Measurements from ENCODE around the gene JAML.
"Not testable (repeated sequence)": the region's sequence is repeated elsewhere in the genome, so short reads cannot be mapped to it uniquely, and the experiment has no call there.

Gene JAML

DNA sequence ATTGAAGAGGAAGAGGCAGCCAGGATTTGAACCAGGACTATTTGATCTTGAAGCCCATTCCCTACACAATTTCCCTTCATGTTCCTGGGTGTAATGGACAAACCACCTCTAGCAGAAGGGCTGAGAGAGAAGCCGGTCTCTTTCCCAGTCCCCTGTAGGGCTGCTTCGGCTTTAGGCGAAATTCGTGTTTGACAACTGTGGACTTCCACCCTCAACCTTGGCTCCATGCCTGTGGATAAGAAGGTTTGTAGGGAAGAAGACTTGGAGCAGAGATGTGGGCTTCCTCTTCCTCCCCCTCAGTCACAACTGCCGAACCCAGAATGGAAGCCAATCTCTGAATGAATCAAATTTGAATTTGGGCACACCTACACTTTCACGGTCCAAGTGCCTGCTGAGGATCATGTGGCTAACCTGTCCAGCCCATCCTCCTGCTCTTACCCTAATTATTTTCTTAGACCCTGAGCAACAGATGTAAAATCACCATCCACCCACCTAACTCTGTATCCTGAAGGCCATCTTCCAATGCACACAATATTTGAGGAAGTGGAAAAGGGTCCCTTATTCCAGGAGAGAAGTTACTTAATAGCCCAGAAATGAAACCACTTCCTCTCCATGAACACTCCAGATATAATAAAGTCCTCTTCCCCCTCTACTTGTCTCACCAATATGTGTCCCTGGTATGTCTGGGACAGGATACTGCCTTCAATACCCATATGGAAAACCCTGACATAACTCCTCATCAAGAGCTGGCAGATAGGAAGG, 38.3 kb downstream of the JAML start:
- Histone ChIP-seq H3K9me3 (ENCODE audit: low read depth, low read length) (no peaks in the 10 kb centered on the region), H3K9ac (ENCODE audit: insufficient read length) (no peak overlapping the region), H3K4me3 (no peak overlapping the region), H3K36me3 (ENCODE audit: insufficient read depth, low read length) (no peaks in the 10 kb centered on the region), H3K27ac (no peak overlapping the region)
- no peak for TF ChIP-seq FOXP2 (optimal IDR thresholded peaks at IDR 0.05; ENCODE audit: control extremely low read depth, extremely low read length, insufficient read depth)
- no peak for TF ChIP-seq POLR2AphosphoS5 (IDR thresholded peaks at IDR 0.05; ENCODE audit: borderline replicate concordance, low read depth, low read length)
- TF ChIP-seq EZH2 (IDR thresholded peaks at IDR 0.05), result no peak
- no peak for DNase-seq (ENCODE audit: low read depth, low spot score)

DNA sequence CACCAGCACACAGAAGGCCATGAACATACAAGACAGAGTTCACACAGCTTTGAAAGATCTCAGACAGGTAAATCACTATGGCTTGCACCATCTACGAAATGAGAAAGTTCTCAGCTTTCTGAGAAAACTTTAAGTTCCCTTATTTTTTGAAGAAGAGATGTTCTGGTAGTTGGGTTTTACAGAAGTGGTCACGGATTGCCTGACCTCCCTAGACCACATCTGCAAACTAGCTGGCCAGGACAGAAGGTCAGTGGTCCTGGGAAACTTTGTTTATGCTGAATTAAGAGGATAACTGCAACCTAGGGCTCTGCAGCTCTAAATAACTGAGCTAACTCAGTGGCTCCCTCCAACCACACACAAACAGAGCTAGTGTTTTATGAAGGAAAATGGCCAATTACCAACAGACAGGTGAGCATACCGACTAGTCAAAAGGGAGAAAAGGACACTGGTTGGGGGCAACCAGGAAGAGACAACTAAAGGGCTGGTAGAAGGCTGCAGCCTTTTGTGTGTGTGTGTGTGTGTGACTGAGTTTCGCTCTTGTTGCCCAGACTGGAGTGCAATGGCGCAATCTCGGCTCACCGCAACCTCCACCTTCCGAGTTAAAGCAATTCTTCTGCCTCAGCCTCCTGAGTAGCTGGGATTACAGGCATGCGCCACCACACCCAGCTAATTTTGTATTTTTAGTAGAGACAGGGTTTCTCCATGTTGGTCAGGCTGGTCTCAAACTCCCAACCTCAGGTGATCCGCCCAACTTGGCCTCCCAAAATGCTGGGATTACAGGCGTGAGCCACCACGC, 39.8 kb downstream of the JAML start:
- no peaks in the 10 kb centered on the region for H3K9me3 ChIP-seq (ENCODE audit: low read depth, low read length)
- no peak overlapping the region for H3K27ac ChIP-seq
- no peak overlapping the region for H3K4me3 ChIP-seq
- H3K36me3 ChIP-seq (ENCODE audit: insufficient read depth, low read length), result no peaks in the 10 kb centered on the region
- no peak for TF ChIP-seq EZH2 (IDR thresholded peaks at IDR 0.05)
- no peak for TF ChIP-seq FOXP2 (optimal IDR thresholded peaks at IDR 0.05; ENCODE audit: control extremely low read depth, extremely low read length, insufficient read depth)
- no peak for TF ChIP-seq POLR2AphosphoS5 (IDR thresholded peaks at IDR 0.05; ENCODE audit: borderline replicate concordance, low read depth, low read length)
- H3K9ac ChIP-seq (ENCODE audit: insufficient read length), result no peak overlapping the region
- DNase-seq (ENCODE audit: low read depth, low spot score), result no peak

DNA sequence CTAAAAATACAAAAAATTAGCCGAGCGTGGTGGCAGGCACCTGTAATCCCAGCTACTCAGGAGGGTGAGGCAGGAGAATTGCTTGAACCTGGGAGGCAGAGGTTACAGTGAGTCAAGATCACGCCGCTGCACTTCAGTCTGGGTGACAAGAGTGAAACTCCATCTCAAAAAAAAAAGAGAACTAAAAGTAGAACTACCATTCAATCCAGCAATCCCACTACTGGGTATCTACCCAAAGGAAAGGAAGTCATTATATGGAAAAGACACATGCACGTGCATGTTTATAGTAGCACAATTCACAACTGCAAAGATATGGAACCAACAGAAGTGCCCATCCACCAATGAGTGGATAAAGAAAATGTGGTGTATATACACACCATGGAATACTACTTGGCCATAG, 41.1 kb downstream of the JAML start:
- H3K36me3 ChIP-seq (ENCODE audit: insufficient read depth, low read length); H3K9ac ChIP-seq (ENCODE audit: insufficient read length); H3K27ac ChIP-seq; H3K9me3 ChIP-seq (ENCODE audit: low read depth, low read length); DNase-seq (ENCODE audit: low read depth, low spot score); H3K4me3 ChIP-seq: not testable (repeated sequence)

DNA sequence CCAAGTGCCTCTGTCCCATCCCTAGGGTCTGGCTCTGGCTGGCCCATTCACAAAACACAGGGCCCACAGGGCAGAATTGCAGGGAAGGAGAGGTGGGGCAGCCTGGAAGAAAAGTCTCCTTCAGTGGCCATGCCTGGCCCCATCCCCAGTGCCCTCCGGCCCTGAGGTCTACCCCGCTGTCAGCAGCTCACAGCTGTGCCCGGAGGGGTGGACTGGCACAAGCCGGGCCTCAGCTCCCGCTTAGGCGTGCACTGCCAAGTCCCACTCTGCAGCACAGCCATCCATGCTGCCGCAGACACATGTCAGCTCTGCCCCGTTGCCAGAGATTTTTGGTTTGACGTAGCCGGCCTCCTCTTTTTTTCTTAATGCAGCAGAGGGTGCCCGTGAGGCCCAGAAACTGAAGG, 44.5 kb downstream of the JAML start:
- Histone ChIP-seq H3K36me3 (ENCODE audit: insufficient read depth, low read length) (no peaks in the 10 kb centered on the region), H3K9me3 (ENCODE audit: low read depth, low read length) (no peaks in the 10 kb centered on the region), H3K4me3 (no peak overlapping the region), H3K27ac (no peak overlapping the region), H3K9ac (ENCODE audit: insufficient read length) (no peak overlapping the region)
- TF ChIP-seq FOXP2 (optimal IDR thresholded peaks at IDR 0.05; ENCODE audit: control extremely low read depth, extremely low read length, insufficient read depth), result no peak
- no peak for TF ChIP-seq EZH2 (IDR thresholded peaks at IDR 0.05)
- no peak for TF ChIP-seq POLR2AphosphoS5 (IDR thresholded peaks at IDR 0.05; ENCODE audit: borderline replicate concordance, low read depth, low read length)
- no peak for DNase-seq (ENCODE audit: low read depth, low spot score)

DNA sequence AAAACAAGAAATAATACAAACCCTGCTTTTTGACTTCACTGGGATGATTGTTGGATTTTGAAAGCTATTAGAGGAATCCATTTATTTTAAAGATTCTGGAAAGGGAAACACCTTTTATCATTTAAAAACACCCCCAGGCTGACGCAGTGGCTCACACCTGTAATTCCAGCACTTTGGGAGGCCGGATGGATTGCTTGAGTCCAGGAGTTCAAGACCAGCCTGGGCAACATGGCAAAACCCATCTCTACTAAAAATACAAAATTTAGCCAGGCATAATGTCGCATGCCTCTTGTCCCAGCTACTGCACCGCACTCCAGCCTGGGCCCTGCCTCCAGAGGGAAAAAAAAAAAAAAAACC, 48.1 kb downstream of the JAML start:
- Histone ChIP-seq H3K27ac (no peak overlapping the region), H3K36me3 (ENCODE audit: insufficient read depth, low read length) (no peaks in the 10 kb centered on the region), H3K9ac (ENCODE audit: insufficient read length) (no peak overlapping the region), H3K4me3 (no peak overlapping the region), H3K9me3 (ENCODE audit: low read depth, low read length) (no peaks in the 10 kb centered on the region)
- no peak for DNase-seq (ENCODE audit: low read depth, low spot score)
- no peak for TF ChIP-seq EZH2 (IDR thresholded peaks at IDR 0.05)
- no peak for TF ChIP-seq POLR2AphosphoS5 (IDR thresholded peaks at IDR 0.05; ENCODE audit: borderline replicate concordance, low read depth, low read length)
- no peak for TF ChIP-seq FOXP2 (optimal IDR thresholded peaks at IDR 0.05; ENCODE audit: control extremely low read depth, extremely low read length, insufficient read depth)

DNA sequence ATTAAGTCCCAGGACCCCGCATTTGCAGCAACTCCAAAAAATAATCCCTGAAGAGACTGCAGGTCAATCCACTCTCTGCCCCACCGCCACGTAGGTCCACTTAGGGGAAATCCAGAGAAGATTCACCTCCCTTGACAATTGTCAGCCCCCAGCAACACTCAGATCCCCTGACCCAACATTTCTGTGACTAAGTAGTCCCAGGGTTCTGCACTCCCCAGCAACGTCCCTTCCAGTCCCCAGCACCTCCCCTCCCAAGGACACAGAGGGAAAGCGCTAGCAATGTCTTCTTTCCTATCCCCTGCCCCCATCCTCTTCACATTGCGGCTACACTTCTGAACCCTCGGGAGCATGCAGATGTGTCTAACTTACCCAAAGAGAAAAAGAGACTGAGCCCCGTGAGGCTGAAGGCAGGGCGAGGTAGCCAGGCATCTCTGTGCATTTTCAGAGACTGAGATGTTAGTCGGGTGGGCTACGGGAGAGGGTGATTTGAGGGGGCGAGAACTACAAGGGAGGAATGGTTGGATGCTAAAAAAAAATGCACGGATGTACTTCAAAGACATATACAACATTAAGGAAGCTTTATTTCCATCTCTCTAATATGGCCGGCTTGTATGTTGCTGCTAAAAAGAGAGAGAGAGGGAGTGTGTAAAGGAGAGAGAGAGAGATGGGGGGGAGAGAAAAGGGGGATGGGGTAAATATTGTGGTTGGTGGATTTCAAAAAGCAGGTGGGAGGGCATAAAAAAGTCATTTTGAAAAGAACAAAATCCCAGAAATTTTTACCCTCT, 48.6 kb downstream of the JAML start, which contains the start of gene SCN2B:
Gene SCN2B, minus strand, starts transcription at position 647 of the 785 bp plus-strand sequence. Its CDS starts 208 bp downstream, at position 439.
- no peak for DNase-seq (ENCODE audit: low read depth, low spot score)
- Histone ChIP-seq H3K9ac (ENCODE audit: insufficient read length) (no peak within 1 kb of the TSS), H3K4me3 (no peak within 1 kb of the TSS), H3K9me3 (ENCODE audit: low read depth, low read length) (no peaks in the 10 kb centered on the region), H3K36me3 (ENCODE audit: insufficient read depth, low read length) (no peaks in the 10 kb centered on the region), H3K27ac (no peak within 1 kb of the TSS)
- TF ChIP-seq POLR2AphosphoS5 (IDR thresholded peaks at IDR 0.05; ENCODE audit: borderline replicate concordance, low read depth, low read length) (no peak), FOXP2 (optimal IDR thresholded peaks at IDR 0.05; ENCODE audit: control extremely low read depth, extremely low read length, insufficient read depth) (no peak), EZH2 (IDR thresholded peaks at IDR 0.05) (no peak)

DNA sequence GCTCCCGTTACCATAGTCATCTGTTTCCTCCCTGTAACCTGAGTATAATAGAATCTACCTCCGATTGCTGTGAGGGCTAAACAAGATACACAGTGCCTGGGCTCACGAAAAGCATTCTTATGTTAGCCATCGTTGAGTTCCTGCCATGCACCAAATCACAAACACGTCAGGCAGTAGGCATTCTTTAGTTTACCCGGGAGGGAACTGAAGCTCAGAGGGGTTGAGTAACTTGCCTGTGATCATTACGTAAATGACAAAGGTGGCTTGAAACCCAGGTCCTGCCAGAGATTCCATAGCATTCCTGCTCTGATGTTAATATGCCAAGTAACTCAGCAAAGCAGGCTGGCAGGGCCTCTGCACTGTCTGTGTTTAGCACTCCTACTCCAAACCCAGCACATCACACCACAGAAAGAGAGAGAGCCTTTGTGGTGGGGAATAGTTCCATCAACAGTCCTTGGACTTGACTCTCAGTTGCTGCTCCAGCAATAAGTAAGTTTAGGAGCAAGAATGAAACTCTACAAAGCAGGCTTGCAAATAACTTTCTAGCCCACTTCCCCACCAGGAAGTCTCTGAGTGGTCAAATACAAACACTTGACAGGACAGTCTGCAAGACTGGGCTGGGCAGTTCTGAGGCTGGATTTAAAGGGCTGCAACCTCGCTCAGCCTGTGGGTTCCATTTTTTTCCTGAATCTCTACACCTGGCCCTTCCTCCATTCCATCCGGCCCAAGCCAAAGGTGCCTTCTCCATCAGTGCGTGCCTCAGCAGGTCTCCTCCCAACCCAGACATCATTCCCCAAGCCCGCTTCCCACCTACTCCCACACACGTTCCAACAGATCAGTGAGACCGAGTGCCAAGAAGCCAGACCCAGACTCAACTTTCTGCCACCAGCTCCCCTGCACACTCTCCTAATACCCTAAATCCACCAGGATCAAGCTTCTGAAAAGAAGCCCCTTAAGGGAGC, 49.5 kb downstream of the JAML start:
- H3K4me3 ChIP-seq, result no peak overlapping the region

More for the DNA sequence above, 49.5 kb downstream of the JAML start:
- no peaks in the 10 kb centered on the region for H3K9me3 ChIP-seq (ENCODE audit: low read depth, low read length)
- TF ChIP-seq EZH2 (IDR thresholded peaks at IDR 0.05) (no peak), POLR2AphosphoS5 (IDR thresholded peaks at IDR 0.05; ENCODE audit: borderline replicate concordance, low read depth, low read length) (no peak)
- no peak overlapping the region for H3K27ac ChIP-seq
- DNase-seq (ENCODE audit: low read depth, low spot score), result no peak
- H3K9ac ChIP-seq (ENCODE audit: insufficient read length), result no peak overlapping the region
- no peaks in the 10 kb centered on the region for H3K36me3 ChIP-seq (ENCODE audit: insufficient read depth, low read length)

Data from SK-N-MC (cell line).